ENCODE data around the gene COMMD1.
A peak's percentile ranks its signal among the peaks of the same experiment; 100 is the strongest.

Gene COMMD1

GRCh38 chr2:61898810-61899209 lies 6.7 kb upstream of the COMMD1 start:
- no peak overlapping the region for H2AK5ac ChIP-seq (ENCODE audit: low read length, severe bottlenecking)
- no peak overlapping the region for H2AFZ ChIP-seq (ENCODE audit: low read depth, low read length)
- H2BK5ac ChIP-seq (ENCODE audit: low read depth, low read length, poor library complexity, severe bottlenecking): no peak overlapping the region
- no peak overlapping the region for H4K8ac ChIP-seq (ENCODE audit: low read length)
- H3K27ac ChIP-seq (ENCODE audit: low read length, poor library complexity, severe bottlenecking): no peak overlapping the region
- no peak overlapping the region for H3K4me3 ChIP-seq (ENCODE audit: insufficient read depth in 1 of 2, low read depth in 1 of 2, low read length in 2 of 2)
- no peak overlapping the region for H2BK12ac ChIP-seq (ENCODE audit: low read length in 2 of 2)
- H3K4me1 ChIP-seq (ENCODE audit: control insufficient read depth, insufficient read depth, low read depth, low read length): no peaks in the 10 kb centered on the region
- no peaks in the 10 kb centered on the region for H3K27me3 ChIP-seq (ENCODE audit: control insufficient read depth in 1 of 2, insufficient read depth in 1 of 2, low read length in 2 of 2)
- H3K4ac ChIP-seq (ENCODE audit: low read depth in 1 of 2, low read length in 2 of 2): no peak overlapping the region
- H2BK120ac ChIP-seq (ENCODE audit: low read depth, low read length): no peak overlapping the region
- WGBS: no CpG with 5 or more reads among the region's 2 CpGs
- no peak overlapping the region for H3K23ac ChIP-seq (ENCODE audit: low read length in 2 of 2)
- no peak overlapping the region for H3K14ac ChIP-seq (ENCODE audit: low read length in 2 of 2)
- H3K9ac ChIP-seq (ENCODE audit: low read length): no peak overlapping the region
- H3K18ac ChIP-seq (ENCODE audit: low read depth in 1 of 2, low read length in 2 of 2): no peak overlapping the region
- DNase-seq: peak; percentile 26
- H2BK15ac ChIP-seq (ENCODE audit: low read depth, poor library complexity, severe bottlenecking): no peak overlapping the region
- H3K36me3 ChIP-seq (ENCODE audit: control insufficient read depth in 1 of 2, insufficient read depth in 2 of 2, low read depth in 1 of 2, low read length in 2 of 2): no peaks in the 10 kb centered on the region
- no peaks in the 10 kb centered on the region for H3K79me1 ChIP-seq (replicated peaks; ENCODE audit: low read length, poor library complexity, severe bottlenecking)
- H3K4me2 ChIP-seq (ENCODE audit: low read length, poor library complexity, severe bottlenecking): no peak overlapping the region
- no peaks in the 10 kb centered on the region for H3K9me3 ChIP-seq (ENCODE audit: control insufficient read depth, low read length)
- no peak overlapping the region for H4K91ac ChIP-seq (ENCODE audit: low read length)

- Histone ChIP-seq H3K23ac (ENCODE audit: low read length in 2 of 2) (no peak overlapping the region), H3K4ac (ENCODE audit: low read depth in 1 of 2, low read length in 2 of 2) (no peak overlapping the region), H3K4me1 (ENCODE audit: control insufficient read depth, insufficient read depth, low read depth, low read length) (no peaks in the 10 kb centered on the region), H2BK12ac (ENCODE audit: low read length in 2 of 2) (no peak overlapping the region), H3K4me2 (ENCODE audit: low read length, poor library complexity, severe bottlenecking) (no peak overlapping the region), H3K36me3 (ENCODE audit: control insufficient read depth in 1 of 2, insufficient read depth in 2 of 2, low read depth in 1 of 2, low read length in 2 of 2) (no peaks in the 10 kb centered on the region), H2AFZ (ENCODE audit: low read depth, low read length) (no peak overlapping the region), H3K4me3 (ENCODE audit: insufficient read depth in 1 of 2, low read depth in 1 of 2, low read length in 2 of 2) (no peak overlapping the region), H3K9ac (ENCODE audit: low read length) (no peak overlapping the region), H3K27ac (ENCODE audit: low read length, poor library complexity, severe bottlenecking) (no peak overlapping the region), H4K8ac (ENCODE audit: low read length) (no peak overlapping the region), H2BK120ac (ENCODE audit: low read depth, low read length) (no peak overlapping the region), H2BK5ac (ENCODE audit: low read depth, low read length, poor library complexity, severe bottlenecking) (no peak overlapping the region), H3K18ac (ENCODE audit: low read depth in 1 of 2, low read length in 2 of 2) (no peak overlapping the region), H3K27me3 (ENCODE audit: control insufficient read depth in 1 of 2, insufficient read depth in 1 of 2, low read length in 2 of 2) (no peaks in the 10 kb centered on the region), H4K91ac (ENCODE audit: low read length) (no peak overlapping the region), H3K14ac (ENCODE audit: low read length in 2 of 2) (no peak overlapping the region), H2AK5ac (ENCODE audit: low read length, severe bottlenecking) (no peak overlapping the region), H3K9me3 (ENCODE audit: control insufficient read depth, low read length) (no peaks in the 10 kb centered on the region), H3K79me1 (replicated peaks; ENCODE audit: low read length, poor library complexity, severe bottlenecking) (peaks cover 1% of the 10 kb centered on the region), H2BK15ac (ENCODE audit: low read depth, poor library complexity, severe bottlenecking) (no peak overlapping the region)
- WGBS: 89% methylated on average over 1 of the region's 1 CpG
- DNase-seq: no peak
These were observed 5.2 kb upstream of the COMMD1 start for GRCh38 chr2:61900281-61900680.

DNA sequence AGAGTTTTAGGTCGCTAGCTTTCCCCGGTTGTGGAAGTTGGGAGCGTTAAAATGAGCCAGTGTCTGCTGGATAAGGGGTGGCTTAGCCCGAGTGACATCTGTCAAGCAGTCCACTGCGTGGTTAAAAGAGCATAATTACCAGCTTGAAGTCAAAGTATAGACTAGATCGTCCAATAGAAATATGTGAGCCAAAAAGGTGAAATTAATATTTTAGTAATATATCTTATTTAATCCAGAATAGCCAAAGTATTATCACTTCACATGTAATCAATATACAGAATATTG lies 654 bp downstream of the COMMD1 start:
- Histone ChIP-seq H3K14ac (ENCODE audit: low read length in 2 of 2) (no peak overlapping the region), H3K79me1 (replicated peaks; ENCODE audit: low read length, poor library complexity, severe bottlenecking) (peaks cover 13% of the 10 kb centered on the region), H3K9ac (ENCODE audit: low read length) (peak overlapping the region; percentile 97), H3K23ac (ENCODE audit: low read length in 2 of 2) (no peak overlapping the region), H3K9me3 (ENCODE audit: control insufficient read depth, low read length) (no peaks in the 10 kb centered on the region), H2BK15ac (ENCODE audit: low read depth, poor library complexity, severe bottlenecking) (no peak overlapping the region), H3K27me3 (ENCODE audit: control insufficient read depth in 1 of 2, insufficient read depth in 1 of 2, low read length in 2 of 2) (no peaks in the 10 kb centered on the region), H2BK120ac (ENCODE audit: low read depth, low read length) (no peak overlapping the region), H4K8ac (ENCODE audit: low read length) (no peak overlapping the region), H2BK12ac (ENCODE audit: low read length in 2 of 2) (no peak overlapping the region), H3K27ac (ENCODE audit: low read length, poor library complexity, severe bottlenecking) (no peak overlapping the region), H3K4me3 (ENCODE audit: insufficient read depth in 1 of 2, low read depth in 1 of 2, low read length in 2 of 2) (peak overlapping the region in 1 of 2 experiments; percentile 93), H3K18ac (ENCODE audit: low read depth in 1 of 2, low read length in 2 of 2) (peak overlapping the region in 1 of 2 experiments; percentile 16), H2AFZ (ENCODE audit: low read depth, low read length) (no peak overlapping the region), H3K4ac (ENCODE audit: low read depth in 1 of 2, low read length in 2 of 2) (no peak overlapping the region), H2AK5ac (ENCODE audit: low read length, severe bottlenecking) (no peak overlapping the region), H3K4me1 (ENCODE audit: control insufficient read depth, insufficient read depth, low read depth, low read length) (no peaks in the 10 kb centered on the region), H3K36me3 (ENCODE audit: control insufficient read depth in 1 of 2, insufficient read depth in 2 of 2, low read depth in 1 of 2, low read length in 2 of 2) (peaks cover 0 to 3% of the 10 kb centered on the region in 2 experiments), H3K4me2 (ENCODE audit: low read length, poor library complexity, severe bottlenecking) (peak overlapping the region; percentile 98), H4K91ac (ENCODE audit: low read length) (no peak overlapping the region), H2BK5ac (ENCODE audit: low read depth, low read length, poor library complexity, severe bottlenecking) (no peak overlapping the region)
- 12% methylated on average over 5 of the region's 6 CpGs for WGBS
- no peak for DNase-seq

GRCh38 chr2:61909116-61909515 lies 3.6 kb downstream of the COMMD1 start:
- H2BK12ac ChIP-seq (ENCODE audit: low read length in 2 of 2): no peak overlapping the region
- no peak overlapping the region for H4K91ac ChIP-seq (ENCODE audit: low read length)
- no peak overlapping the region for H2BK120ac ChIP-seq (ENCODE audit: low read depth, low read length)
- peaks cover 0 to 5% of the 10 kb centered on the region in 2 experiments for H3K36me3 ChIP-seq (ENCODE audit: control insufficient read depth in 1 of 2, insufficient read depth in 2 of 2, low read depth in 1 of 2, low read length in 2 of 2)
- no peak overlapping the region for H3K23ac ChIP-seq (ENCODE audit: low read length in 2 of 2)
- H2AK5ac ChIP-seq (ENCODE audit: low read length, severe bottlenecking): no peak overlapping the region
- no peaks in the 10 kb centered on the region for H3K9me3 ChIP-seq (ENCODE audit: control insufficient read depth, low read length)
- no peak overlapping the region for H3K4me3 ChIP-seq (ENCODE audit: insufficient read depth in 1 of 2, low read depth in 1 of 2, low read length in 2 of 2)
- H3K4ac ChIP-seq (ENCODE audit: low read depth in 1 of 2, low read length in 2 of 2): no peak overlapping the region
- H3K18ac ChIP-seq (ENCODE audit: low read depth in 1 of 2, low read length in 2 of 2): no peak overlapping the region
- H3K27me3 ChIP-seq (ENCODE audit: control insufficient read depth in 1 of 2, insufficient read depth in 1 of 2, low read length in 2 of 2): no peaks in the 10 kb centered on the region
- H3K4me2 ChIP-seq (ENCODE audit: low read length, poor library complexity, severe bottlenecking): no peak overlapping the region
- no peak overlapping the region for H3K9ac ChIP-seq (ENCODE audit: low read length)
- no peak overlapping the region for H3K27ac ChIP-seq (ENCODE audit: low read length, poor library complexity, severe bottlenecking)
- no peaks in the 10 kb centered on the region for H3K4me1 ChIP-seq (ENCODE audit: control insufficient read depth, insufficient read depth, low read depth, low read length)
- no peak overlapping the region for H2BK5ac ChIP-seq (ENCODE audit: low read depth, low read length, poor library complexity, severe bottlenecking)
- no peak overlapping the region for H2BK15ac ChIP-seq (ENCODE audit: low read depth, poor library complexity, severe bottlenecking)
- H4K8ac ChIP-seq (ENCODE audit: low read length): no peak overlapping the region
- peaks cover 20% of the 10 kb centered on the region for H3K79me1 ChIP-seq (replicated peaks; ENCODE audit: low read length, poor library complexity, severe bottlenecking)
- H2AFZ ChIP-seq (ENCODE audit: low read depth, low read length): no peak overlapping the region
- H3K14ac ChIP-seq (ENCODE audit: low read length in 2 of 2): no peak overlapping the region
- no peak for DNase-seq
- 99% methylated on average over 8 of the region's 8 CpGs for WGBS

All from mesenchymal stem cell (in vitro differentiated cells and primary cell).